DND-41 (cell line): ENCODE data around the gene MAT2A.

Experiments
- ATAC-seq: fragments of 200-7000 bp; cut with Tn5 transposase; 3 replicates; pipeline ENCODE4 v1.9.1; 2021; ENCODE audit warnings: low read depth; ENCODE audit not compliant: insufficient read depth
- DNase-seq: peaks from one replicate; pipeline ENCODE4 v3.0.0-alpha.2; 2020
- H2AFZ ChIP-seq: 2 replicates; pipeline ENCODE4 v1.6.0; 2012; ENCODE audit warnings: low read depth, low read length
- H3K27ac ChIP-seq: 2 replicates; pipeline ENCODE4 v1.5.1; 2012; ENCODE audit warnings: low read length, inconsistent platforms
- H3K27me3 ChIP-seq: fragments of 200-600 bp; sonication (generic); 2 replicates; pipeline ENCODE4 v1.6.0; 2012; ENCODE audit warnings: low read length, mild to moderate bottlenecking, inconsistent platforms; ENCODE audit not compliant: insufficient read depth, poor library complexity
- H3K36me3 ChIP-seq: 2 replicates; pipeline ENCODE4 v1.5.1; 2012; ENCODE audit warnings: low read length, inconsistent platforms; ENCODE audit not compliant: insufficient read depth
- H3K4me1 ChIP-seq: 2 replicates; pipeline ENCODE4 v1.5.1; 2012; ENCODE audit warnings: mild to moderate bottlenecking, low read length; ENCODE audit not compliant: insufficient read depth
- H3K4me2 ChIP-seq: 2 replicates; pipeline ENCODE4 v1.6.0; 2012; ENCODE audit warnings: mild to moderate bottlenecking, moderate library complexity, low read length, inconsistent platforms; ENCODE audit not compliant: insufficient read depth
- H3K4me3 ChIP-seq, 2 experiments: fragments of 200-600 bp in 1 of 2; shearing (Covaris generic) in 1 of 2; 2 replicates each; pipeline ENCODE4 v1.5.1; 2012 to 2016; ENCODE audit warnings: inconsistent platforms in 2 of 2, low read length in 2 of 2, mild to moderate bottlenecking in 2 of 2, low read depth in 1 of 2, moderate library complexity in 1 of 2
- H3K79me2 ChIP-seq: 2 replicates; pipeline ENCODE4 v1.6.0; 2012; ENCODE audit warnings: low read length, inconsistent platforms; ENCODE audit not compliant: insufficient read depth
- H3K9ac ChIP-seq: 2 replicates; pipeline ENCODE4 v1.6.0; 2012; ENCODE audit warnings: low read depth, mild to moderate bottlenecking, inconsistent platforms, low read length, moderate library complexity
- H3K9me3 ChIP-seq: 2 replicates; pipeline ENCODE4 v1.5.1; 2012; ENCODE audit warnings: low read length, moderate library complexity, mild to moderate bottlenecking, inconsistent platforms; ENCODE audit not compliant: insufficient read depth, severe bottlenecking
- H4K20me1 ChIP-seq: 2 replicates; pipeline ENCODE4 v1.6.0; 2012; ENCODE audit warnings: low read length; ENCODE audit not compliant: insufficient read depth
- EZH2 ChIP-seq: IDR thresholded peaks from 3 replicates; pipeline ENCODE4 v1.6.1; 2012; ENCODE audit warnings: borderline replicate concordance, low read depth, mild to moderate bottlenecking, moderate library complexity, low read length, inconsistent platforms; ENCODE audit not compliant: severe bottlenecking
- TF ChIP-seq, protein P1 (sequence below): IDR thresholded peaks from 2 replicates; pipeline ENCODE4 v1.5.1; 2012; ENCODE audit warnings: borderline replicate concordance, low read length, moderate library complexity, mild to moderate bottlenecking; ENCODE audit not compliant: poor library complexity, severe bottlenecking; ENCODE audit errors: extremely low read depth

MAT2A gene

DNA sequence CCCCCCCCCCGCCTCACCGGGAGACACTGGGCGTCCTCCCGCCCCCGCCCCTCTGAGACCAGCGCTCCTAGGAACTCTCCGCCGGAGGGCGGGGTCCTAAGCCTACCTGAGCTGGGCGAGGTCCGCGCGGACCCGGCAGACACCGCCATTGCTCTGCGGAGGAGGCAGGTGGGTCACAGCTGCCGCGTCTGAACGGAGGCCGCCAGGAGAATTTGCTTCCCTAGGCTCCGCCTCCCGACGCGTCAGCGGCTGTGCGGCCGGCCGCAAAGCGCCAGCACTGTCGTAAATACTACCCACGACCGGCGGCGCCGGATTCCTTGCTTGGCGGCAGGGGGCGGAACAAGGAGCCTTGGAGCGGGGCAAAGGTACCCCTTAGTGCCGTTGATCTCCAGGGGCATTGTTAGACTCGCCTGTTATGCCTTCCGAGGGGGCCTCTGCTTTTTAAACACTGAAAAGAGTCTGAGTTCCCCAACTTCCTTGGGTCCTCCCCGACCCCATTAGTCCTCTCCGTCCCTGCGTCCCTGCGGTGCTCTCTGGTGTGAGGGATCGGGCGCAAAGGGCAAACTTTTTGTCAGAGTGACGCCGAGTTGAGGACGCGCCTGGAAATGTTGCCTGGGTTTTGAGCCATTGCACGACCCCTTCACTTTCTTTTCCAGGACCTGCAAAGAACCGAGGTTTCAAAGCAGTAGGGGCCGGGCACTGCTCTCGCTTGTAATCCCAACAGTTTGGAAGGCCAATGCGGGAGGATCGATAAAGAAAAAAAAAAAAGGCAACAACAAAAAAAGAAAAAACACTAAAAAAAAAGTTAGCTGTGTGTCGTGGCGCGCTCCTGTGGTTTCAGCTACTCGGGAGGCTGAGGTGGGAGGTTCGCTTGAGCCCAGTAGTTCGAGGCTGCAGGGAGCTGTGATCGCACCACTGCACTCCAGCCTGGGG, 22.6 kb downstream of the MAT2A start, which contains the start of gene GGCX:
Gene GGCX (minus strand): TSS at position 214 of the 933 bp plus-strand sequence. CDS start 65 bp downstream, at position 149.
- Histone ChIP-seq H3K4me2 (peak within 1 kb of the TSS; percentile 84), H3K9me3 (no peaks in the 10 kb centered on the region), H3K9ac (peak within 1 kb of the TSS; percentile 91), H4K20me1 (peaks cover 3% of the 10 kb centered on the region; the same call in 1 of the 2 replicates), H3K27ac (peak within 1 kb of the TSS; percentile 95), H3K27me3 (no peaks in the 10 kb centered on the region), H2AFZ (peak within 1 kb of the TSS; percentile 96), H3K4me3 (peak within 1 kb of the TSS; percentile 81 to 90), H3K79me2 (peaks cover 47% of the 10 kb centered on the region), H3K36me3 (peaks cover 20% of the 10 kb centered on the region), H3K4me1 (peaks cover 36% of the 10 kb centered on the region)
- DNase-seq: peak; percentile 97
- peak; percentile 93 for ATAC-seq
- no peak for TF ChIP-seq EZH2
- TF ChIP-seq, protein P1, sequence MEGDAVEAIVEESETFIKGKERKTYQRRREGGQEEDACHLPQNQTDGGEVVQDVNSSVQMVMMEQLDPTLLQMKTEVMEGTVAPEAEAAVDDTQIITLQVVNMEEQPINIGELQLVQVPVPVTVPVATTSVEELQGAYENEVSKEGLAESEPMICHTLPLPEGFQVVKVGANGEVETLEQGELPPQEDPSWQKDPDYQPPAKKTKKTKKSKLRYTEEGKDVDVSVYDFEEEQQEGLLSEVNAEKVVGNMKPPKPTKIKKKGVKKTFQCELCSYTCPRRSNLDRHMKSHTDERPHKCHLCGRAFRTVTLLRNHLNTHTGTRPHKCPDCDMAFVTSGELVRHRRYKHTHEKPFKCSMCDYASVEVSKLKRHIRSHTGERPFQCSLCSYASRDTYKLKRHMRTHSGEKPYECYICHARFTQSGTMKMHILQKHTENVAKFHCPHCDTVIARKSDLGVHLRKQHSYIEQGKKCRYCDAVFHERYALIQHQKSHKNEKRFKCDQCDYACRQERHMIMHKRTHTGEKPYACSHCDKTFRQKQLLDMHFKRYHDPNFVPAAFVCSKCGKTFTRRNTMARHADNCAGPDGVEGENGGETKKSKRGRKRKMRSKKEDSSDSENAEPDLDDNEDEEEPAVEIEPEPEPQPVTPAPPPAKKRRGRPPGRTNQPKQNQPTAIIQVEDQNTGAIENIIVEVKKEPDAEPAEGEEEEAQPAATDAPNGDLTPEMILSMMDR: peak; percentile 2

DNA sequence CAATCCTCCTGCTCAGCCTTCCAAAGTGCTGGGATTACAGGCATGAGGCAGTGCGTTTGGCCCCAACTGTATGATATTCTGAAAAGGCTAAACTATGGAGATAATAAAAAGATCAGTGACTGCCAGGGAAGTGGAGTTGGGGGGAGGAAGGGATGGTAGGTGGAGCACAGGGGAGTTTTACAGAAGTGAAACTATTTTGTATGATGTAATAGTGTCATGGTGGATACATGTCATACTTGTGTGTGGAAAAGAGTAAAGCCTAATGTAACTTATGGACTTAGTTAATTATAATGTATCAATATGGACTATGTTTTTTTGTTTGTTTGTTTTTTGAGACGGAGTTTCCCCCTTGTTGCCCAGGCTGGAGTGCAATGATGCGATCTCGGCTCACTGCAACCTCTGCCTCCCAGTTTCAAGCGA, 25.2 kb downstream of the MAT2A start:
- Histone ChIP-seq H3K27ac (no peak overlapping the region), H3K4me1 (peaks cover 29% of the 10 kb centered on the region), H3K4me2 (no peak overlapping the region), H3K27me3 (no peaks in the 10 kb centered on the region), H3K9ac (no peak overlapping the region), H2AFZ (peak overlapping the region; percentile 61; the same call in 1 of the 2 replicates), H4K20me1 (no peaks in the 10 kb centered on the region), H3K79me2 (peaks cover 25% of the 10 kb centered on the region), H3K4me3 (no peak overlapping the region), H3K9me3 (no peaks in the 10 kb centered on the region), H3K36me3 (peaks cover under 1% of the 10 kb centered on the region)
- DNase-seq (no peak), ATAC-seq (no peak)
- TF ChIP-seq EZH2: no peak
- TF ChIP-seq, protein P1: no peak

DNA sequence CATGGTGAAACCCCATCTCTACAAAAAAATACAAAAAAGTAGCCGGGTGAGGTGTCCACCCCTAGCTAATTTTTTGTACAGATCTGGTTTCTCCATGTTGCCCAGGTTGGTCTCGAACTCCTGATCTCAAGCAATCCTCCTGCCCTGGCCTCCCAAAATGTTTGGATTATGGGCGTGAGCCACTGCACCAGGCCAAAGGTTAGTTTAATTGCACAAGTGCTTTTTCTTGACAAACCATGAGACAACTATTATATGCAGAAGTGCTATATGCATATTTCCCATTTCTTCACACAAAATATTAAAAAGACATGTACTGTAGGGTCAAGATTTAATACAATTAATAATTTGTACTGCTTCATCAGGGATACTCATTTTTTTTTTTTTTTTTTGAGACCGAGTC, 27.3 kb downstream of the MAT2A start:
- Histone ChIP-seq H3K79me2 (peaks cover 5% of the 10 kb centered on the region; the same call in 1 of the 2 replicates), H3K9ac (no peak overlapping the region), H3K9me3 (no peaks in the 10 kb centered on the region), H4K20me1 (no peaks in the 10 kb centered on the region), H3K4me2 (no peak overlapping the region), H3K27me3 (peaks cover 11% of the 10 kb centered on the region), H3K4me3 (no peak overlapping the region), H3K27ac (no peak overlapping the region), H3K36me3 (no peaks in the 10 kb centered on the region), H2AFZ (no peak overlapping the region), H3K4me1 (peaks cover 13% of the 10 kb centered on the region)
- ATAC-seq: no peak
- TF ChIP-seq, protein P1: no peak
- no peak for TF ChIP-seq EZH2
- no peak for DNase-seq
